Iris pigment epithelial cell (primary cell): Measurements from ENCODE around the gene TRIM38.

Experiments
- DNase-seq: peaks from one replicate; pipeline ENCODE4 v3.0.0-alpha.2; 2011; ENCODE audit warnings: low read depth

TRIM38 gene

DNA sequence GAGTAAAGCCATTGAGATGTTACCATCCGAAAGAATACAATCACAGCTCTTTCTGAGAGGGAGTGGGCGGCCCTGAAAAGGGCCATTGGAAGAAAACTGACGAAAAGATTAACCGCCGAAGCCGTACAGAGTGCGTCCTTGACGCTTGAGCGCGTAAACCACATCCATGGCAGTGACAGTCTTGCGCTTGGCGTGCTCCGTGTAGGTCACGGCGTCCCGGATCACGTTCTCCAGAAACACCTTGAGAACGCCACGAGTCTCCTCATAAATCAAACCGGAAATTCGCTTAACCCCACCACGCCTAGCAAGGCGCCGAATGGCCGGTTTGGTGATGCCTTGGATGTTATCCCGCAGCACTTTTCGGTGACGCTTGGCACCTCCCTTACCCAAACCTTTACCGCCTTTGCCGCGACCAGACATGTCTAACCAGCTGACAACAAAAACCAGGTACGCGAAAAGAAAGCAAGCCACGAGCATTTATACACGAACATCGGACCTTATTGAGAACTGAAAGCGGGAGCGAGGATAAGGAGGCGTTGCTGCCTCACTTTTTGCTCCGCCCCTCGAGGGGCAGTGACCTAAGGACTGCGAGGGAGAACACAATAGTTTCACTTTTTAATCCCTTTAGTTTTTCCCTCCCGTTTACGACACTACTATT is 64.4 kb downstream of the TRIM38 start:
- DNase-seq = peak; percentile 90

DNA sequence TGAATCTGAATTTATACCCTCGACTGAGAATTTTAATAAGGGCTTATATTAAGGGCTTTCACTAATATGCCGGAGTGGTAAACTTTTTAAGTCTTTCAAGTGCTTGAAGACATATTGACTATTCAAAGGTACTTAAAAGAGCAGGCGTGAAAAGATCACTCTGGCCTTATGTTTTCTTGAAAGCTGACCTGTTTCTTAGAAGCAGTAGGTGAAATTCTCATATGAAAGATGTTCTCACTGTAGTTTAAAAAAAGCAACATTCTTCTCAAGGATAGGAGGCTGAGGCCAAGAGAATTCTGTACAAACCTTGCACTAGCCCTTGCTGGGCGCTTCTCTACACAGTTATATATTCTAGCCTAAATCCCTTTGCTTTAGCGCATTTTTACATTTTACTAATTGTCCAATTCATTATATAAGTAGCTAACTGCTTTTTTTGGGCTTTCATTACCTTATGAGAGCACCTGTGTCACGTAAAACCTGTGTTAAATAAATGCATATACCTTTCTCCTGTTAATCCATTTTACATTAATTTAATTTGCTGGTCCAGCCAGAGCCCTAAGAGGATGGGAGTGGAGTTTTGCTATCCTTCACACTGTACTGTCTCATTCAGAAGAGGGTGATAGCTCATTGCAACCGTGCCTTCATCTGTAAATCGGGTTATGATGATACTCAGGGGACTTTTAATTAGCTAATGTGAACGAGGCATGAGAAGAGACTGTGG is 65.0 kb downstream of the TRIM38 start:
- no peak for DNase-seq

DNA sequence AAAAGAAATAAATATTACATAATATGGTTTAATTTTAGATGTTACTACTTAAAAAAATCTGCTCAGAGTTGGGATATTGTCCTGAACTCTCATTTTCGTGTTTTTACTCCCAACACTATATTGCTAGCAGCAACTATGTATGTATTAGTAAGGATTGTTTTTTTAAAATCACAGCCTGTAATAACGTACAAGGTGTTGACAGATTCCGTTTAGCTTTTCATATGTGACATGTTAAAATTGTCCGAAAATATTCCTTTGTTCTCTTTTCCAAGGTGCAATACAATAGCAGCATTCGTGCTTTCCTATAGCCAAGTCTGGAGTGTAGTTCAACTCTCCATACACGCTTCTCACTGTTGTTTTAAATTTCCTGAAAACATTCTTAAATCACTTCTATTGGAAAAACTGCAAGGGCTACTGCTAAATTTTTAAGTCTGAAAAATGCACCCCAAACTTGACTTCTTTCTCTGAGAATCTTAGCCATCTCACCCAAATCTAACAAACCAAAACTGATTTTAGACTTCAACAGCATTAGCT is 65.7 kb downstream of the TRIM38 start:
- DNase-seq = no peak

DNA sequence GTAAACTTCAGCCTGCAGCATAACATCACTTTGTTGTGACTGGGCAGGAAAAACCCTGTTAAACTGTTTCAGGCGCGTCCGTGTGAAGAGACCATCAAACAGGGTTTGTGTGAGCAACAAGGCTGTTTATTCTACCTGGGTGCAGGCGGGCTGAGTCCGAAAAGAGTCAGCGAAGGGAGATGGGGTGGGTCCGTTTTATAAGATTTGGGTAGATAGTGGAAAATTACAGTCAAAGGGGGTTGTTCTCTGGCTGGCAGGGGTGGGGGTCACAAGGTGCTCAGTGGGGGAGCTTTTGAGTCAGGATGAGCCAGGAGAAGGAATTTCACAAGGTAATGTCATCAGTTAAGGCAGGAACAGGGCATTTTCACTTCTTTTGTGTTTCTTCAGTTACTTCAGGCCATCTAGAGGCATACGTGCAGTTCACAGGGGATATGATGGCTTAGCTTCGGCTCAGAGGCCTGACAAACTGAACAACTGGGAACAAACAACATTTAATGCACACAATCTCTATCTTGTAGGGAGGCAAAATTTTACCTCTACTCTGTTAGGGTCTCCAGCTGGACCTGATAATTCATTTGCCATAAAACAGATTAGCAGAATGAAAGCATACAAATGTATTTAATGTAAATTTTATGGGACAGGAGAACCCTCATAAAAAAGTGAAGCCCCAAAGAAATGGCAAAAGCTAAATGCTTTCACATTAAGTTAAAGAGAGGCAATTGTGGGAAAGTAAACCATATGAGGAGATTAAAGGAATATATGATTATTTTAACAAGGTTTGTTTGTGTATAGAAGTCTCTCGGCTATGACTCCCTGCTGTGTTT is 66.4 kb downstream of the TRIM38 start:
- no peak for DNase-seq

DNA sequence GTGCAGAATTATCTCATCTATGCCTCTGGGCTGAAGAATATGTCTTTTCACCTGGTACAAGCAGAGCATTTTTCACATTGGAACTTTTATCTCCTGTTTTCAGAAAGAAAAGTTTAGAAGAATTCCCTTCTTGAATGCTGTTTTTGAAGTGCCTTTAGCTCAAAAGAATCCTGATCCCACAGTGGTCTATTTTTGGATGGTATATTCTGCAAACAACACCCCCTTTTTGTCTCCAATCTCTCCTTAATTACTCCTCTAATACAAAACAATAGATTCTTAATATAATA is 66.9 kb downstream of the TRIM38 start:
- no peak for DNase-seq

DNA sequence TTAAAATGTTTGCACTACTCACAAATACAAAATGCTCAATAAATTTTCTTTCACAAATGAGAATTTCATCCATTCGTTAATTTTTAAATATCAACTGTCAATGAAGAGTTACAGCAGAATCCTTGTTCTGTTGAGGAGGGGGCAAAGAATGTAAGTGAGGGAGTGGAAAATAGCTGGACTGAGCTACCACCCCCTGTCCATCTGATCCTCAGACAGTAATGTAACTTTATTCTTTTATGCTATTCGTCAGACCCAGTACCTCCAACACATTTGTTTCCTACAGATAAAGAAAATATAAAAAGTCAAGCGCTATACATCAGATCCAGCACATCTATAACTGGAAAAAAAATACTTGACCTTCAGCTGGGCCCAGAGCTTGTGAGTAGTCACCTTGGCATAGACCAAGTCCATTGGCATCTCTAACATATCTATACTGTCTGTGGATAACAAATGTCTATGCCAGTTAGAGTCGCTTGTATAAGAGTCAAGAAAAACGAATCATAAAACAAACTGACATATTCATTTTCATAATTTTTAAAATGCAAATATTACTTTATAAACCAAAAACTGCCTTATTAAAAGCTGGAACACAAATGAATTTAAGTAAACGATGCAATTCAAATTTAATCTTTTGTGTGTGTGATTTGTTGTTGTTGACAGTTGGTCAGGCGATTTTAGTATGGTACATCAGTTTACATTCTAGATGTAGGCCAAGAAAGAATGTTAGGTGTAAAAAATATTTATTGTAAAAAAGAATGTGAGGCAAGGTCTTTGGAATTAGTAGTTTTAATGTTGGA is 67.5 kb downstream of the TRIM38 start:
- DNase-seq = no peak

DNA sequence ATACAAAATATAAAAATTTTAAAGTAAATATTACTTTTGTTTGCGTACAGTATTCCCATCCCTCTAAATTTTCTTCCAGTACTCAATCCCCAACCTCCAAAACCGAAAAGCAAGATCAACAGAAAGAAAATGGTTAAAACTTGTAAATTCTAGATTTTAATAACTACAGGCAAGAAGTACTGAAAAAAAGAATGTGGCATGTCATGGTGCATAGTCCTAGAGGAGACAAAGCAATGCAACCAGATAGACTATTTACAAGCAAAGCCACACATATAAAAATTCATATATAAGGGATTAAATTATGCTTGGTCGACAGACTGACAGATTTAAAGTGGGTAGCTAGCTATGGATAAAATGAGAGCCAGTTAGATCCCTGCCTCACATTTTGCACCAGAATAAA is 68.1 kb downstream of the TRIM38 start:
- no peak for DNase-seq

DNA sequence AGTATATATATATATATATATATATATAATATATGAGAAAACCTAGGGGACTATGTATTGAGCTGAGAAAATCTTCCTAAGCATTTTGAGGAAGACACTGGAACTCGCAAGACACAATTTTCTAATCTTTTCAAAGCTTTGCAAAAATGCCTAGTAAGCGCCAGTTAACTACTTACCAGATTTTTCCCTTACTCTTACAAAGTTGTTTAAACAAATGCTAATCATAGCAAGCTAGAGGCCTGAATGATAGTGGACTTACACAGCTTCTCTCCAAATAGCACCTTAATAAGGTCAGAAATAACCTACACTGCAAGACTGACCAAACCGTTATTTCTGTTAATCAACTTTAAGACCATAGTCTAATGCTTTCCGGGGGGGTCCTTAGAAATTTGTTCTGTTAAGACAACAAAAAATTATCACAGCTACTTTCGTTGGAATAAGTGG is 68.6 kb downstream of the TRIM38 start:
- no peak for DNase-seq

DNA sequence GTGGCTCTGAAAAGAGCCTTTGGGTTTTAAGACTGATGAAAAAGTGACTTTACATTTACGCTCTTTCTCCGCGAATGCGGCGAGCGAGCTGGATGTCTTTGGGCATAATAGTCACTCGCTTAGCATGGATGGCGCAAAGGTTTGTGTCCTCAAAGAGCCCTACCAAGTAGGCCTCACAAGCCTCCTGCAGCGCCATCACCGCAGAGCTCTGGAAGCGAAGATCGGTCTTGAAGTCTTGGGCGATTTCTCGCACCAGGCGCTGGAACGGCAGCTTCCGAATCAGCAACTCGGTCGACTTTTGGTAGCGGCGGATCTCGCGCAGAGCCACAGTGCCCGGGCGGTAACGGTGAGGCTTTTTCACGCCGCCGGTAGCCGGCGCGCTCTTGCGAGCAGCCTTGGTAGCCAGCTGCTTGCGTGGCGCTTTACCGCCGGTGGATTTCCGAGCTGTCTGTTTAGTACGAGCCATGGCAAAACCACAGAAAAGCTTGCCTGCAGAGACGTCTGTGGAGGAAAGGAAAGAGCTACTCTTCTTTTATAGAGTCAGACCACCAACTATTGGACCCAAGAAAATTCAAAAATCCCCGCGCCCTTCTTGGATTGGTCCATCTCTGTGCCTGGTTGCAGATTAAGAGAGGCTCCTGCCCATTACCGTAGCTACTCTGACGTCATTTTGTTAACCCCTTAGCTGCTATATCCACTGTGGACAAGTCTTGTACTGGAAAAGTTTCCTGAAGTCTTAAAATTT is 69.2 kb downstream of the TRIM38 start:
- DNase-seq = peak; percentile 98

DNA sequence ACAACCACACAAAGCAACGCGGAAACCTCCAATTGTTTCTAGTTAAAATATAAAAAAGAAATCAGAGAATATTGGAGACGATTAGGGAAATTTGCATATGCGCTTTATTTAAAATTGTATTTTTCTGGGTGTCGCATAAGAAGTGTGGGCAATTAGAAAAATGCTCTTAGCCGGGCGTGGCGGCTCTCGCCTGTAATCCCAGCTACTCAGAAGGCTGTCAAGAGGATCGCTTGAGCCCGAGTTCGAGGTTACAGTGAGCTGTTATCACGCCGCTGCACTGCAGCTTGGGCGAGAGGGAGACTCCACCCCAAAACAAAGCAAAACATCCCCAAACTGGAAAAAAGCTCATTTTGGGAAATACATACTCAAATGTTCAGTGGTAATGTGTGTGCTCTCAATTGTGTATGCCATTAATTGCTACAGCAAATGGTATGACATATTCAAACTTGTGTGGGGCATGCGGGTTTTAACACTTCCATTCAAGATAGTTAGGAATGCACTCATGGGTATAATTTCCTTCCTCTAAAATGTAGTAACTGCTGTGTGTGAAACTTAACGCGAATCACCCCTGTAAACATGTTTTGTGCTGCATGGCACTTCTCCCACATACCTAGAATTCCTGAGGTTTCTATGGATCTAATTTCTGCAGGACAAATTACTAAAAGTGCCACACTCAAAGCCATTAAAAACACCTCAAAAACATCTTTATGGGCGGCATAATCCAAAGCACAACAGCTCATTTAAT is 69.9 kb downstream of the TRIM38 start:
- DNase-seq = peak; percentile 70

DNA sequence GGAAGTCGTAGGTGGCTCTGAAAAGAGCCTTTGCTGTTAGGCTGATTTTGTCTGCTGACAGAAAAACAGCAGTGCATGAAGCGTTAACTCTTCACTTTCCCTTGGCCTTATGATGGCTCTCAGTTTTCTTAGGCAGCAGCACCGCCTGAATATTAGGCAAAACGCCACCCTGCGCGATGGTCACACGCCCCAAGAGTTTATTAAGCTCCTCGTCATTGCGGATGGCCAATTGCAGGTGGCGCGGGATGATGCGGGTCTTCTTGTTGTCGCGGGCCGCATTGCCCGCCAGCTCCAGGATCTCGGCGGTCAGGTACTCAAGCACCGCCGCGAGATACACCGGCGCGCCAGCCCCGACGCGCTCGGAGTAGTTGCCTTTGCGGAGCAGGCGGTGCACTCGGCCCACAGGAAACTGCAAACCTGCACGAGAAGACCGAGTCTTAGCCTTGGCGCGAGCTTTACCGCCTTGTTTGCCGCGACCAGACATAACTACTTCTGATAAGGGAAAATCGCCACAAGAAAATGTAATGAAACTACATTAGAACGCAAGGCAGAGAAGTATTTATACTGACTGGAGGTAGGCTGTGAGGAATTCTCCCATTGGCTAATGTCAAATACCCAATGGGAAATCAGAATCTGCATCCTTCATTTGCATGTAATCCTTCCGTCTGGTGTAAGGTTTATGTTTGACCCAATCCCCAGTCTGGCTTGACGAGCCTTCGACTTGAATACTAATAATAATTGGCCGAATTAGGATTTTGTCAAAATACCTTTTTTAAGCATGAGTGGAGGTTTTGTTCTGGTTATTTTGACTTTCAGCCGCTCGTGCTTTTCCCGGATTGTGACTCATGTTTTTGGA is 70.7 kb downstream of the TRIM38 start:
- DNase-seq = peak; percentile 99

DNA sequence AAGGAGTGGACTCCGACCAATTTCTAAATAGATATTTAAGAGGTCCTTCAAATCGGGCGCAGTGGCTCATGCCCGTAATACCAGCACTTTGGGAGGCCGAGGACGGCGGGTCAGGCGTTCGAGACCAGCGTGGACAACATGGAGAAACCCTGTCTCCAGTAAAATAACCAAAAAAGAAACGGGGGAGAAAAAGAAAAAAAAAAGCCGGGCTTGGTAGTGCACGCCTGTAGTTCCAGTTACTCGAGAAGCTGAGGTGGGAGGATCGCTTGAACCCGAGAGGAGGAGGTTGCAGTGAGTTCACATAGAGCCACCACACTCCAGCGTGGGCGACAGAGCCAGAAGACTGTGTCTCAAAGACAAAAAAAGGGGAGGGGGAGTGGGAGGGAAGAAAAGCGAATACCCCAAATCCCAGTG is 71.3 kb downstream of the TRIM38 start:
- DNase-seq = no peak

DNA sequence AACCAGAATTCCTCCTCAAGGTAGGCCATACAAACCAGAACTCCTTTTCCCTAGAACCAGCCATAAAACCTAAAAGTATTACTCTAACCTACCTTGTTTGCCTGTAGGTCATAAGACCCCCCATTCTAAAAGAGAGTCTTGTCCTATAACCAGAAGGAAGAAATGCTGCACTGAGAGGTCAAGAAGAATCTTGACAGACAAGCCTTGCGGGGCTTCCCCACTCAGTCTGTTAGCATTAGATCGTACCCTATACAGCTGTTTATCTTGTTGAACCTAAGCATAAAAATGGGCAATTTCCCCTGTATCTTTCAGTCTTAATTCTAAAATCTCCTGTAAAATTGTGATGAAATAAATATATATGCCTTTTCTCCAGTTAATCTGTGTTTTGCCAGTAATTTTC is 72.3 kb downstream of the TRIM38 start:
- DNase-seq = no peak
